Pancreas (tissue), 10 donors: ENCODE measurements around the gene TMEM63B. TPM values are rescaled to one million over a fixed set of nuclear protein-coding genes. Genes with fewer than 3 reads are reported as not detected.
"Not testable (repeated sequence)": the region's sequence is repeated elsewhere in the genome, so short reads cannot be mapped to it uniquely, and the experiment has no call there.

ENCODE experiments used
- ATAC-seq, 4 donors: fragments of 200-7000 bp; cut with Tn5 transposase; one replicate each; pipeline versions ENCODE4 v1.8.0 to v1.9.1; 2020; ENCODE audit warnings: mild to moderate bottlenecking in 4 of 4, moderate library complexity in 4 of 4
- DNase-seq, 6 donors: peaks; one replicate each; pipeline ENCODE4 v3.0.0-alpha.2; 2020
- FAIRE-seq: peaks from 2 replicates; lab custom pipeline; 2012; peaks lifted over from hg19 to GRCh38; lab: Jason Lieb, UNC
- H3K27ac ChIP-seq, 4 donors: fragments of 200-600 bp; sonication (generic); 1 replicate in 3 of 4; 2 replicates in 1 of 4; pipeline versions ENCODE4 v1.5.0 to v1.8.0; 2020
- H3K27me3 ChIP-seq, 4 donors: fragments of 200-600 bp; one replicate each; pipeline ENCODE4 v1.8.0; 2021
- H3K36me3 ChIP-seq, 3 donors: fragments of 200-600 bp; sonication (generic) in 1 of 3; one replicate each; pipeline versions ENCODE4 v1.5.0 to v1.8.0; 2020 to 2021
- H3K4me1 ChIP-seq, 3 donors: fragments of 200-600 bp; one replicate each; pipeline ENCODE4 v1.8.0; 2021
- H3K4me3 ChIP-seq, 4 donors: fragments of 200-600 bp; sonication (generic) in 2 of 4; one replicate each; pipeline versions ENCODE4 v1.5.0 to v1.8.0; 2020 to 2021
- H3K9me3 ChIP-seq, 4 donors: fragments of 200-600 bp; one replicate each; pipeline ENCODE4 v1.8.0; 2021
- CTCF ChIP-seq, 4 donors: fragments of 200-600 bp; sonication (generic) in 3 of 4; IDR thresholded peaks; one replicate each; pipeline versions ENCODE4 v1.5.0 to v1.8.0; 2021; ENCODE audit warnings: antibody characterized with exemption in 4 of 4
- WGBS, 2 donors: extraction: QIAGEN DNeasy Blood & Tissue Kit; methylation state at CpG; one replicate each; pipeline ENCODE4 v1.1.7; 2013; 5-methylcytosine and 5-hydroxymethylcytosine counted together
- intact Hi-C, 3 donors: fragments of 100-400 bp; cut with DNase I; formaldehyde crosslinking; loops; one replicate each; pipeline versions ENCODE4 v1.11.1 to v1.14.2; 2022
- polyA plus RNA-seq, 2 donors: library from polyadenylated mRNA; stranded (reverse); fragments of 200-250 nt; gene quantifications; one replicate each; pipeline ENCODE4 v1.2.3, GENCODE V29; 2013
- total RNA-seq, 6 donors: library from RNA; stranded (reverse); fragmentation: NEBNext Ultra II Directional in 4 of 6; extraction: Animal tissue kit (Norgen Biotek cat#: 25700) in 4 of 6; gene quantifications; one replicate each; pipeline versions ENCODE4 v1.2.1 to v1.2.4, GENCODE V29; 2021 to 2023
- donor health status: healthy with polysubstance abuse.
- donor health status: DM: no; HTN: no; CAD: no; lungs with moderate emphysema.
- donor health status: DM: no; HTN: no; CAD: no.
- donor health status: control.
- donor health status: control.
- donor health status: Bipolar disorder and iron deficiency.
- donor health status: DM: yes; HTN: yes; CAD: no.
- donor health status: DM: no; HTN: no; CAD: no.
- donor health status: DM: no; HTN: no; CAD: no.
- donor health status: DM: yes; HTN: yes; CAD: no.

The TMEM63B gene
- total and polyA plus RNA-seq, 8 donors: 7.2 to 19.9 (median 11.9) TPM

GRCh38 chr6:44189257-44189656 lies 61.9 kb downstream of the TMEM63B start:
- no peaks in the 10 kb centered on the region for H3K4me1 ChIP-seq
- H3K27me3 ChIP-seq: no peaks in the 10 kb centered on the region
- DNase-seq: no peak
- intact Hi-C loops: no loop called here
- TF ChIP-seq CTCF (IDR thresholded peaks at IDR 0.05): no peak
- no peak overlapping the region for H3K27ac ChIP-seq
- no peaks in the 10 kb centered on the region for H3K9me3 ChIP-seq
- no peak for FAIRE-seq
- H3K36me3 ChIP-seq: no peaks in the 10 kb centered on the region
- WGBS, 2 donors: 61 to 62% methylated on average over 2 of the region's 2 CpGs
- H3K4me3 ChIP-seq: no peak overlapping the region
- no peak for ATAC-seq

- Histone ChIP-seq H3K27ac (no peak overlapping the region), H3K4me3 (no peak overlapping the region), H3K4me1 (no peaks in the 10 kb centered on the region), H3K36me3 (no peaks in the 10 kb centered on the region), H3K9me3 (no peaks in the 10 kb centered on the region), H3K27me3 (no peaks in the 10 kb centered on the region)
- ATAC-seq (no peak), DNase-seq (no peak), FAIRE-seq (peak; percentile 43)
- no peak for TF ChIP-seq CTCF (IDR thresholded peaks at IDR 0.05)
- intact Hi-C loops: no loop called here
- WGBS, 2 donors: 28% methylated on average over 2 of the region's 2 CpGs
Measured at GRCh38 chr6:44190715-44191114, 63.4 kb downstream of the TMEM63B start.

DNA sequence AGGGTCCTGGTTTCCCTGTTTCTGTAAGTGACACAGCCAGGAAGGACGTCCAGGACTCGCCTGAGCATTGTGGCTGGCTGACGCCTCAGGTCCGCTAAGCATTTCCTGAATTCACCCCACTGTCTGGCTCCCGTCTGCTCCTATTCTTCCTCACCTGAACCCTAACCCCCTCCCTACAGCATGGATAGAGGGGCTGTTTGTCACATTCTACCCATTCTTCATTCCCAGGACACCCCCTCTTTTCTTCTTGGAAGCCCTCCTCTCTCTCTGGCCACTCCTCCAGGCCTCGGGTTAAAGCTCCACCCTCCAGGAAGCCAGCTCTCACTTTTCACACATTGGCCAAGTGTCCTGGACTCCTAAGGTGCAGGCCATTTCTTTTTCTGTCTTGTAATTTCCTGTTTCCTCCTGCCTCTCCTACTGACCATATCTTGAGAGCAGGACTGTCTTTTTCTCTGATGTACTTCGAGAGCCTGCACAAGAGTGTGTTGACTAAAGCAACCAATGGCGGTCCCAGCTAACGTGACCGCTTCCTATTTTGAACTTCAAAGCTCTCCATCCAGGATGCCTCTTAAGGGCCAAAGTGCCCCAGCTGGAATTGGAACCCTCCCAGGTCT lies 65.2 kb downstream of the TMEM63B start:
- intact Hi-C loops: no loop called here
- no peak overlapping the region for H3K27ac ChIP-seq
- WGBS, 2 donors: 62% methylated on average over 10 of the region's 10 CpGs

GRCh38 chr6:44193307-44193910 lies 66.1 kb downstream of the TMEM63B start:
- ATAC-seq (no peak), FAIRE-seq (no peak), DNase-seq (no peak)
- Histone ChIP-seq H3K4me3 (no peak overlapping the region), H3K36me3 (no peaks in the 10 kb centered on the region), H3K27me3 (no peaks in the 10 kb centered on the region), H3K4me1 (no peaks in the 10 kb centered on the region), H3K27ac (no peak overlapping the region), H3K9me3 (no peaks in the 10 kb centered on the region)
- 91% methylated on average over 8 of the region's 8 CpGs for WGBS, 2 donors
- intact Hi-C loops: no loop called here
- no peak for TF ChIP-seq CTCF (IDR thresholded peaks at IDR 0.05)

More for the DNA sequence above, 65.2 kb downstream of the TMEM63B start:
- H3K4me1 ChIP-seq: no peaks in the 10 kb centered on the region
- H3K27me3 ChIP-seq: no peaks in the 10 kb centered on the region
- H3K9me3 ChIP-seq: no peaks in the 10 kb centered on the region
- TF ChIP-seq CTCF (IDR thresholded peaks at IDR 0.05): no peak
- no peak overlapping the region for H3K4me3 ChIP-seq
- DNase-seq: no peak
- no peak for FAIRE-seq
- no peaks in the 10 kb centered on the region for H3K36me3 ChIP-seq
- peak in 3 of 4 donors; percentile 55 to 82 (median 55) for ATAC-seq

DNA sequence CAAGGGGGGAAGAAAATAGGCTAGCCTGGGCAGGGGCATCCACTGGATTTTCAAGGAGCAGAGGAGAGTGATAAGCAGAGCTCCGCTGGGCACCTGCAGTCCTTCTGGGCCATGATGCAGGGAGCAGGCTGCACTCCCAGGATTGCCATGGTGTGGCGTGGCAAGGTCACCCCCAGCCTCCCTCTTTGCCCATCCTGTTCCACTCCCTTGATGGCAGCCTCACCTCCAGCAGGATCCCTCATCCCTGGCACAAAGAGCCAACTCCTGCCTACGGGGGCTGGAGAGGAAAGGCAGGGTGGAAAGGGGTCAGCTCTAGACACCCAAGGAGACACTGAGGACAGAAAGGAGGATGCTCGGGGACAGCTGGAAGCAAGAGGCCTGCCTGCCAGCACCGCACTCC lies 67.0 kb downstream of the TMEM63B start:
- FAIRE-seq (no peak), DNase-seq (no peak)

GRCh38 chr6:44196351-44196750 lies 69.0 kb downstream of the TMEM63B start:
- H3K9me3 ChIP-seq, H3K4me1 ChIP-seq, intact Hi-C loops, H3K36me3 ChIP-seq, H3K27ac ChIP-seq, FAIRE-seq, H3K27me3 ChIP-seq, ATAC-seq, H3K4me3 ChIP-seq, DNase-seq: not testable (repeated sequence)
- 91 to 92% methylated on average over 11 of the region's 11 CpGs for WGBS, 2 donors

More for the DNA sequence above, 67.0 kb downstream of the TMEM63B start:
- no peaks in the 10 kb centered on the region for H3K9me3 ChIP-seq
- intact Hi-C loops: no loop called here
- H3K4me3 ChIP-seq: no peak overlapping the region
- no peak for TF ChIP-seq CTCF (IDR thresholded peaks at IDR 0.05)
- WGBS, 2 donors: 80 to 94% methylated on average over 5 of the region's 5 CpGs
- H3K4me1 ChIP-seq: no peaks in the 10 kb centered on the region
- no peaks in the 10 kb centered on the region for H3K36me3 ChIP-seq
- H3K27me3 ChIP-seq: no peaks in the 10 kb centered on the region
- no peak for ATAC-seq
- no peak overlapping the region for H3K27ac ChIP-seq
